Fibroblast of gingiva (primary cell): ENCODE measurements around the gene DUSP15.
A peak's percentile ranks its signal among the peaks of the same experiment; 100 is the strongest.

Experiments
- DNase-seq: peaks from one replicate; pipeline ENCODE4 v3.0.0-alpha.2; 2011; ENCODE audit warnings: low read depth

Gene DUSP15

DNA sequence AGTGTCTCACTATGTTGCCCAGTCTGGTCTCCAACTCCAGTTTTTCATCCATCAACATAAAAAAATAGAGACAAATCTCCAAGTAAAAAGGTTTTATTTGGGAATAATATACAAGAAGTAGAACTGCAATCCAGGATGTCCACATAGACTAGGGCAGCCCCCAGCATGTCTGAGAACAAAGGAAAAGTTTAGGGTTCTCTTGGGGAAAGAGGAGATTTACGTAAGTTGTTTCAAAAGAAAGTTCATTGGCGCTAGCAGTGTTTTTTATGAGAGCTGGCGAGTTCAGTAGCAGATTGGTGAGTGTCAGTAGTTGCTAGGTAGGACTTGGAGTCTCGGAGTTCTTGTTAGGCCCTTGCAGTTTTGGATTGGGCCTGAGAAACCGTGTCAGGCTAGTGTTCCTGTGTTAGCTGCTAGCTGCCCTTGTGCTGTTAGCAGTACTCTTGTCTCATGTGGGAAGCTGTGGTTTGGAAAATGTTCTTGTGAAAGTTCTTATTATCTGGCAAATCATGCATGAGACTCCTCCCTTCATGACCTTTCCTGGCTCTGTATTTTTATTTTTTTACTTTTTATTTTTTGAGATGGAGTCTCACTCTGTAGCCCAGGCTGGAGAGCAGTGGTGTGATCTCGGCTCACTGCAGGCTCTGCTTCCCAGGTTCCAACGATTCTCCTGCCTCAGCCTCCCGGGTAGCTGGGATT lies 24.8 kb upstream of the DUSP15 start:
- peak; percentile 65 for DNase-seq

DNA sequence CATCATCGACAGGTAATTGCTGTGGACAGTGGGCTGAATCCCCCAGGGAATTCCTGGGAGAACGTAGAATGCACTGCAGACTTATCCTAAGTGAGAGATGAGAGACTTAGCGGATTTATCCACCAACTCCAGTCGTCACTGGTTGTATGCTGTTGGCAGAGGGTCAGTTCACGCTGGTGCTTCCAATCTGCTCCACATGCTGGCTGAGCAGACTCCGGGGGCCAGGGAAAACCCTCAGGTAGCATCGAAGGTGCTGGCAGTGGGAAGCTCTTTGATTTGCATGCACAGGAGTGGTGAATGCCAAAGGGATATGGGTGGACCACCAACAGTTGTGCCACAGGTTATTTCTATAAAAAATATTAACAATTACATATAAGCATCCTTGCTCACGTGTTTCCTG lies 20.3 kb upstream of the DUSP15 start:
- no peak for DNase-seq

DNA sequence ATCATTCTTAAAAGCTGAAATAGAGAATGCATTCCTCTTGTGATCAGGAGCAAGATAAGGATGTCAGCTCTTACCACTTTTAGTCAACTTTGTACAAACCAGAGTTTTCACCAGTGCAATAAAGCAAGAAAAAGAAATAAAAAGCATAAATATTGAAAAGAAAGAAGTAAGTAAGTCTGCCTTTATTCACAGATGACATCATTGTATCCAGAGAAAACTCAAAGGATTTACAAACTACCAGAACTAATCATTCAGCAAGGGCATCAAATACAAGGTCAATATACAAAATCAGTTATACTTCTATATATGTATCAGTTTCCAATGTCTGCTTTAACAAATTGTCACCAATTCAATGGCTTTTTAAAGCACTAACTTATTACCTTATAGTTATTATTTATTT lies 13.5 kb upstream of the DUSP15 start:
- DNase-seq: no peak

DNA sequence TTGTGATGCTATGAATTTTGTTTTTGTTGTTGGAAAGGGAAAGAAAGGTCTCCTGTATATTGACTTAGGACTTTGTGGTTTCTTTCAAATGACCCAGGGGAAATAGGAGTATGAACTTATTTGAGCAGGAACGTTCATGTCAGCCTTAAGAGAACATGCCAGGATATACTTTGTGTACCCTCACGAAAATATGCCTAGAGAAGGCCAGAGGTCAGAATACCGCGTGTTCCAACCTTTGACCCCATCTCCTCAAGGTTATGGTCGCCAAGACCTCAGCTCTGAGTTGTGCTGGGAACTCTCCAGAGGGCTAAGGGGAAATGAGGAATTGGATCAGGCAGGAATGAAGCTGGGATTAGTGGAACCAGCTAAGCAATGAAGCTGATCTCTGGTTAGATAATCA lies 11.6 kb upstream of the DUSP15 start:
- DNase-seq: no peak

DNA sequence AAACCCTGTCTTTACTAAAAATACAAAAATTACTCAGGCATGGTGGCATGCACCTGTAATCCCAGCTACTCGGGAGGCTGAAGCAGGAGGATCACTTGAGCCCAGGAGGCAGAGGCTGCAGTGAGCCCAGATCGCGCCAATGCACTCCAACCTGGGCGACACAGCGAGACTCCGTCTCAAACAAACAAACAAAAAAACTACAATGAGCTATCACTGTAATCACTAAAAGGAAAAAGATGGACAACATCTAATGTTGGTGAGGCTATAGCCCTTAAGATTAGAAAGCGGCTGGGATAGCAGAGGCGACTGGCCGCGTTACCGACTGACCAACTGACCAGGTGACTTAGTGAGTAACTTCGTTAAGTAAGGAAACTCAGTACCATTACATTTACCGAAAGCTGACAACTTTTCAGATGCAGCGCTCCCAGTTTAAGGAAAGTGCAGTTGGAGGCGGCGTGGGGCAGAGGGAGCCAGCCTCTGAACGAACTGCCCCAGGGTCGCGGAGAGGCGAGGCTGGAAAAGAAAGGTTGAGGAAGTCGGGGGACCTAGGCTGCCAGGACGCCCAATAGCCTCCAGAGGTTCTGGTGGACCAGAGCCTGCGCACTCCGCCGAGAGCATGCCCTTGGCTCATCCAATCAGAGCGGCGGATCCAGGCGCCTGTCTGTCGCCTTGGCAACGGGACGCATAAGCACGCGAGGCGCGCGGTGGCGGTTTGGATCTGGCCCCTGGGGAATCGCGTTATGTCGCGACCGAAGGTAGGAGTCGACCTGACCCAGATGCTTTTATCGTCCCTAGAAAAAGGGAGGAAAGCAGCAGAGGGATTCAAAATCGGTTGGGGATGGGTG lies 9.0 kb upstream of the DUSP15 start:
- DNase-seq: peak; percentile 96

DNA sequence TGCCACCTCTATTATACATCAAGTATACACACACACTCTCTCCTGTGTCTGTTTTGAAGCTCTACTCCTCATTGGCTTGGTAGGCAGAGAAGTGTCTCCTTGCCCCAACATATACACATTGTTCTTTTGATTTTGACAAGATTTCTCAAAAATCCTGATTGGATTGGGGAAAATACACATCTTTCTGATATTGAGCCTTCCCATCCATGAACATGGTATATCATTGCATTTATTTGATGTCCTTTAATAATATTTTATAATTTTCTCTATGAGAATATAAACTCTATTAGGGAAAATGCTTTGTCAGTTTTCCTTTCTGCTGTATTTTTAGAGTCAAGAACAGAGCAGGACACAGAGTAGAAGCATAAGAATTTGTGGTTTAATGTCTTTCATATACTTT lies 7.4 kb upstream of the DUSP15 start:
- no peak for DNase-seq

DNA sequence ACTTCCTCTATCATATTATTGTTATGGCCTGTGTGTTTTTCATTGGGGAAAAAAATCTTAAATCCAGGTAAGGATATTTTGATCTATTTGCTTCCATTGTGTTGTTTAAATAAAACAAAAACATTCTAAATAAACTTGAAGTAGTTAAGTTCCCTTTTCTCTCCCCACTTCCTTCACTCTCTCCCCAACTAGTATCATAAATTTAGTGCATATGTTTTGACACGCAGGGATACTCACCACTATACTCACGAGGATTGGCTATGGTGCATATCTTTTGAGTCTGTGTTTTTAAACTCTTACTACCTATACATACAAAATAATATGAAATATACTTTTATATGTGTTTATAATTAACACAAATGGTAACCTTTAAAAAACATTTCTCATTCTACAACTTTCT lies 5.3 kb upstream of the DUSP15 start:
- no peak for DNase-seq

DNA sequence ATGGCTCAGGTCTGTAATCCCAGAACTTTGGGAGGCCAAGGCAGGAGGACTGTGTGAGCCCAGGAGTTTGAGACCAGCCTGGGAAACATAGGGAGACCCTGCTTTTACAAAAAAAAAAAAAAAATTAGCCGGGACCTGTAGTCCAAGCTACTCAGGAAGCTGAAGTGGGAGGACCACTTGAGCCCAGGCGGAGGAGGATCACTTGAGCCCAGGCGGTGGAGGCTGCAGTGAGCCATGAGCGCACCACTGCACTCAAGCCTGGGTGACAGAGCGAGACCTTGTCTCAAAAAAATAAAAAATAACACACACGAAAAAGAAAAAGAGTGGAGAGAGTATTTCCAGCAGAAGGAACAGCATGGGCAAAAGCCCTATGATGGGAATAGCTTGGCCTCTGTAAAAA lies 2.1 kb upstream of the DUSP15 start:
- no peak for DNase-seq

DNA sequence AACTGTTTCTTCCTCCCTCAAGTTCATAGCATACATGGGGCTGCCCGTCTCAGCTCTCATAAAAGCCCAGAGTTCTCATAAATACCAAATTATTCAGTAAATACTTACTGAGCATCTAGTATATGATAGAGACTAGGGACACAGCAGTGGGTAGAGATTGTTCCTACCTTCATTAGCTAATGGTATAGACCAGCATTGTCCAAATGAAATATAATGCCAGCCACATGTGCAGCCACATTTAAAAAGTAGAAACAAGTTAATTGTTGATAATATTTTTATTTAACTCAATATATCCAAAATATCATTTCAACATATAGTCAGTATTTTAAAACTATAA lies 1.3 kb upstream of the DUSP15 start:
- DNase-seq: no peak

DNA sequence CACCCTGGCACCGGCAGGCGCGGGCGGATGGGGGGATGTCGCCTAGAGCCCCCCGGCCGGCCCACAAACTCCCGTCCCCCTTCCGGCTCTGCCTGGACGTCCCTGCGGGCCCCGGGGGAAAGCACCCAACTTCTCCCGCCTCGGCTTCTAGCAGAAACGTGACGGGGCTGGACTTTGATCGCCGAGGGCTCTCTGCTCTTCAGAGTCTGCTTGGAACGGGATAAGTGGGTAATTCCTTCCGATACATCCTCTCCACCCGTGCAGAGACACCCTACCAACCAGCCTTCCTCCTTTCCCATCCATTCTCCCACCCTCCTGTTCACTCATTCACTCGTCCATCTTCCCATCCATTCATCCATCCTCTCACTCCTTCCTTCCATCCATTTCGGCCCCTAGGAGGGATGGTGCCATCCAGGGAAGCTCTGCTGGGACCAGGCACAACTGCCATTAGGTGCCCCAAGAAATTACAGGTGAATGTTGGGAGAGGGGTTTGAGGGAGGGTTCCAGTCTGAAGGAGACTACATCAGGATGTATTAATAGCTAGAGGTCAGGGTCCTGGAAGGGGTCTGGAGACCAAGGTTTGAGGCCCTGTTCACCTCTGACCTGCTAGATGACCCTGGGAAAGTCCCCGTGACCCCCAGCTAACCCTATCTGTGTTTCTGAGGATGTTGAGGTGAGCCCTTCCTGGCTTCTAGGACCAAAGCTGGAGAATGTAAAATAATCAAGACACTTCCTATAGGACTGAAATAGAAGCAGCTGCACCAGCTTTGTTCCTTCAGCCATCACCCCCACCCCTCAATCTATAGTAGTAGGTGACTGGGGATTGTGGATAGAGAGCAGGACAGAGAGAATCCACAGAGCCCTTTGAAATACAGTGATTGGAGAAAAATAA lies 645 bp upstream of the DUSP15 start:
- DNase-seq: no peak

DNA sequence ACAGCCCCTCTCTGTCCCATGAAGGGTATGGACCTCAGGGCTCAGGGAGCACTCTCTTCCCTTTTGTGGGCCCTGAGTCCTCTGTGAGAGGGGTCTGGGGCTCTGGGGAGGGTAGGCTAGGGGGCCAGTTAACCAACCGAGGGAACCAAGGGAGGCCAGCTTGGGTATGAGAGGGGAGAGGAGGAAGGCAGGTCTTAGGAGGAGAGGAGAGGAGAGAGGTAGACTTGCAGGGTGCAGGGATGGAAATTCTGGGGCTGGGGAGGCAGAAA lies 720 bp downstream of the DUSP15 start:
- no peak for DNase-seq

DNA sequence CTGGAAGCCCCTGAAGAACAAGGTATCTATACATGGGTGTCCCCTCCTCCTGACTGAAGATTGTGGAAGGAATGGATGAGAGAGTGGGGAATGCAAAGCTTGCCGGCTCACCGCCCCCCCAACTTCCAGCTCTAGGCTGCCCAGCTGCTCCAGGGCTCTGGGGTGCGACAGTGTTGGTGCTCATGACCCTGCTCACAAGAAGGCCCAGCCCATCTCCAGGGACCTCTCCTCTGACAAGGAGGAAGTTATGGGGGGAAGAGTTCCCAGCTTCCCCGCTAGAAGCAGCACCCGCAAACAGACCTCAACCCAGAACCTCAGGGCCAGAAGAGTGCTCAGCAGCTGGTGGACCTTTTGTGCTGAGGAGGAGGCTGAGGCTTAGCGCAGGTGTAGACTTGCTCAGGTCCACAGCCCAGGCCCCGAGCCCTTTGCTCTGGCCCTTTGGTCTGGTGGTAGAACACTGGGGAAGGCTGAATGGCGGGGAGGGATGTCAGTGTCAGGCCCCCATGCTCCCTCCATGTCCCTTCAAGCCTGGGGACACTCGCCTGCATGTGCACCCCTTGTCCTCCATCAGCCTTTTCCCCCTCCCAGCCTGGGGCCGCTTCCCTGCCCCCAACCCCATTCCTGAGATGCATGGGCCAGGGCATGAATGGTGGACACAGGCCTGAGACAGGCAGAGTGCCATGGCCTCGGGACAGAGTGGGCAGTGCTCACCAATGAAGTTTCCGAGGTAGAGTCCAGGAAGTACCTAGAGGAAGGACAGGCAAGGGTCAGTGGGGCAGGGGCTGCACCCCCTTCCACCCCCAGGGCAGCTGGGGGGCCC lies 1.3 kb downstream of the DUSP15 start:
- no peak for DNase-seq

DNA sequence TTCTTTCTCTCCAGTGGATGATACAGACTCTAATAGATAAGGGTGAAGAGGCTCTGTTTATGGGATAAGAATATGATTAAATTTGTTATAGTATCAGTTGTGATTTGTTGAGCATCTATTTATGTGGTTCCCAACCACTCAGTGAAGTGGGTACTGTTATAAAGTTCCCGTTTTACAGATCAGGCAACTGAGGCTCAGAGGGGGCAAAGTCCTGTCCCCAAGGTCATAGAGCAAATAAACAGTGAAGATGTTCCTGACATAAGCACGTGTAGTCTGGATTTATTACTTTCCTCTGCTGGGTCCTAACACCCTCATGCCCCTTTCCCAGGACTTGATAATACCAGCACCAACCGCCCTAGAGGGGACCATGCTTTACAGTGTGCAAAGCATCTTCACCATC lies 4.1 kb downstream of the DUSP15 start:
- DNase-seq: no peak

DNA sequence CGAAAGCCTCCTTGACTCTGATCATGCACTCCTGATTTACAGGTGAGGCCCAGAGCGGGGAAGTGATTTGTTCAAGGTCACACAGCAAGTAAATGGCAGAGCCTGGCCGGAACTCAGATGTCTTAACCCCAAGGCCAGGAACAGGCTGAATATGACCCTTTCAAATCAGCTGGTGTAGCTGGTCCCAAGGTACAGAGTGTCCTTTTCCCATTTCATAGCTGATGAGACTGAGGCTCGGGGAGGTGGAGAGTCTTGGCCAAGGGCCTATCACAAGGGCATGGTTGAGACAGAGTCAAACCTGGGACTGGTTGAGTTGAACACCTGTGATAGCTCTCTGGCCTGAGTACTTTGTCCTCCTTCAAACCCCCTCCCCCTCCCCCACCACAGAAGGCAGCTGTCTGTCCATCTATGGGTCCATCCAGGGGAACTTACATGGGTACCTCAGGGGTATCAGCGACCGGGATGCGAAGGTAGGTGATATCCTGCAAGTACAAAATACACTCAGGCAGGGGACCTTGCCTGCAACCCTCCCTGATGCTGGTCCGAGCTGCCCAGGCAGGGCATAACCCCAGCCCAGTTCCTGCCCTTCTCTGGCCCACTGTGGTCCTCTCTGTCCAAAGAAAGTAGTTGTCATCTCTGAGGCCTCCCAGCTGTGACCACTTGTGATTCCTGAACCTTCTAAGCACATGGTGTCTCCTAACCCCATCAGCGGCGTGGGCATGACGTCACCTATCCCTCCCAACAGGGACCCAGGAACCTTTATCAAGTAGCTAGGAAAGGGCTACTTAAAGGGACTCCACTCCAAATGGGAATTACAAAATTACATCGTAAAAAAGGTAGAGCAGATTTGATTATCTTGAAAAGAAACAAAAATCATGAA lies 5.6 kb downstream of the DUSP15 start:
- DNase-seq: no peak

DNA sequence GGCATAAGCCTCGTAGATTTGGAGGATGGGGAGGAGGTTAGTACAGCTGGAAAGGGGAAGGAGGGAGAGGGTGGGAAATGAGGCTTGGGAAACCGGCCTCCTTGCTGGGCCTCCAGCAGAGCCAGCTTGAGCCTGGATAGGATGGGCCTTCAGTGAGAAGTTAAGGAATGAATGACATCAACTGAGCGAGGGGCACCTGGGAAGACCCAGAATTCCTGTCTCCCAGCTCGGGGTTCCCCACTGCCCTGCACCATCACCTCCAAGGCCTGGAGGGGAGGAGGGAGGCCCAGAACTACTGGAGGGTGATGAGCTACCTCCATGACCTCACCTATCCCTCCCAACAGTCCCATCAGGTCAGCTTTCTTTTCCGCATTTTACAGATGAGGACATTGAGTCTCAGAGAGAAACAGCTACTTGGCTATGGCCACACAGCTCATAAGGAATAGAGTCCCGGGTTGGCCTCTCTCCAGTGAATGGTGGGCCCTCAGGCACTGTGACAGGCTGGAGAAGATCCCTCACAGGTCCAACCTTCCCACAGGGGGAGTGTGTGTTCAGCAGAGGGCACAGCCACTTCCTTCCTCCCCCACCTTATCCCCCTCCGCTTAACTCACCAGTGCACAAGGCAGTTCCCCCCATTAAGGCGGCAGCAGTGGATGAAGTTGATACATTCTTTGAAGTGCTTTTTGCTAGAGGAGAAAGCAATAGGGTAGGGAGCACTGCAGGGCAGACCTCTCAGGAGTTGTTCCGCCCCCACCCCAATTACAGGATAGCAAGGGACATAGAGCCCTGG lies 6.8 kb downstream of the DUSP15 start:
- no peak for DNase-seq

DNA sequence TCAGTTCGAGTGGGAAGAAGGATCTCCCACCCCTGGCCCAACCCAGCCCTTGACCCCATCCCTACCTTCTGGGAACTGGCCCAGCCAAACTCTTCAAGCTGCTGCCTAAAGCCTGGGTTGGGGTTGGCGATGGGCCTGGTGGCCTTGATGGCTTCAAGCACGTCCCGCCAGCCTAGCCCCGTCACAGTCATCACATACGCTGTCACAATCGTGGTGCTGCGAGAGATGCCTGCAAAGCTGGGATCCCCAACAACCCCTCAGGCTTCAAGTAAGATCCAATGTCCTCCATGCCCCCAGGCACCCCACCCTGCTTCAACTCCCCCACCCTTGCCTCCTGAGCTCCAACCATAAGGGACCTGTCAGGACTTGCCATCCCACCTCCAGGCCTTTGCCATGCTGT lies 7.8 kb downstream of the DUSP15 start:
- no peak for DNase-seq

DNA sequence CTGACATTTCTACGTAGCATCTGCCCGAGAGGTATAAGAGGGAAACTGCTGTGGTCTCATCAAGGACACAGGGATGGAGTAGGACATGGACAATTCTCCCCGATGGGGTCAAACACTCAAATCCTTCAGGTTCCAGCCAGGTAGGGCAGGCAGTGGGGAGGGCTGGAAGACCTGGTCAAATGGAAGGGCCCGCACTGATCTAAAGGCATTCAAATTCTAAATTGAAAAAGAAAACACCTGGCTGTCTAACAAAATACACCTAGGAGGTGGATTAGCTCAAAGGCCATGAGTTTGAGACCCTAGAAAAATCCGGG lies 8.2 kb downstream of the DUSP15 start:
- no peak for DNase-seq

DNA sequence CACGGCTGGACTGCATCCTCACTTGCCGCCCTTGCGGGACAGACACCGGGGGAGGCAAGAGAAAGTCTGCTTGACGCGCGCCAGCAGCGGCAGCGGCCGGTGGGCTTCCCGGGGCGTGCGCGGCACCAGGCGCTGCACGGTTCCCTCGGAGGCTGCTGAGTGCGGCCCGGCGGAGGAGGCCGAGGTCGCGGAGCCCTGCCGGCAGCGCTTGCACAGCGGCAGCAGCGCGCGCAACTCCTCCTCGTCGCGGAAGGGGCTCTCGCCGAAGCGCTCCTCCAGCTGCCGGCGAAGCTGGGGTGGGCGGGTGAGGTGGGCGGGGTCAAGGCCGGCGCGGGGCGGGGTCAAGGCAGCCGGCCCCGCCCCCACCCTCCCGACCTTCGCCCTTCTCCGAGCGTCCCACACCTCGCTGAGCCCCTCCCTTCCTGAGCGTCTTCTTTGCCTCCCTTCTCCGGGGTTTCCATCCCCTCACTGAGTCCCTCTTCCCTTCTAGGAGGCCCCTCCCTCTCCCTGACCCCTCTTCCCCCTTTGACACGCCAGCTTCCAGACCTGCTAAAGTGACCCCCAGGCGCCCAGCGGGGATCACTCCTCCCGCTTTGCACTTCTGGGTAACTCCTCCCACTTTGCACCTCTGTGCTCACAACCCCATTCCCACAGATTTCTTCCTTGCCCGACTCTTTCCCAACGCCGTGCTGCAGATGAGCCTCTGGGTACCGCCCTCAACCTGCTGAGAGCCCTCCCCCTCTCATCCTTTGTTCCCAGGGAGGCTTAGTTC lies 8.8 kb downstream of the DUSP15 start:
- DNase-seq: peak; percentile 44

DNA sequence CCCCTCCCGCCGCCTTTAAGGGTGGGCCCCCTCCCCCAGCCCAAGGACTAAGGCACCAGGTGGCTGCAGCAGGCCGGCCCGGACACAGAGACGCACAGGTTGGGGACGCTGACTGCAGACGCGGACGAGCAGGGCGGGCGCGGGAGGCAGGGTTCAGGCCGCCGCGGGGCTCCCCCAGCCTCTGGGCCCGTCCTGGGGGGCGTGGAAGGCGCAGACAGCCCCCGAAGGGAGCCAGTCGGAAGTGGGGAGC lies 9.3 kb downstream of the DUSP15 start:
- no peak for DNase-seq
